Tibial artery (tissue), 4 donors: ENCODE data around the gene KLK8.

ENCODE experiments used
- DNase-seq, 2 donors: peaks; one replicate each; pipeline ENCODE4 v3.0.0-alpha.2; 2019
- H3K27ac ChIP-seq, 2 donors: fragments of 200-600 bp; sonication (generic) in 1 of 2; 1 replicate in 1 of 2; 2 replicates in 1 of 2; pipeline ENCODE4 v1.5.1; 2018 to 2019; ENCODE audit warnings: mild to moderate bottlenecking in 1 of 2
- H3K27me3 ChIP-seq, 2 donors: fragments of 200-600 bp; sonication (generic) in 1 of 2; one replicate each; pipeline versions ENCODE4 v1.5.1 to v1.6.0; 2016 to 2019
- H3K36me3 ChIP-seq, 3 donors: fragments of 200-600 bp; sonication (generic) in 2 of 3; one replicate each; pipeline ENCODE4 v1.5.1; 2016 to 2019; ENCODE audit warnings: mild to moderate bottlenecking in 2 of 3
- H3K4me1 ChIP-seq, 4 donors: fragments of 200-600 bp; sonication (generic) in 2 of 4; 1 replicate in 3 of 4; 2 replicates in 1 of 4; pipeline ENCODE4 v1.5.1; 2016 to 2019
- H3K4me3 ChIP-seq, 2 donors: fragments of 200-600 bp; sonication (generic) in 1 of 2; 1 replicate in 1 of 2; 2 replicates in 1 of 2; pipeline ENCODE4 v1.5.1; 2018 to 2019; ENCODE audit warnings: mild to moderate bottlenecking in 2 of 2
- H3K9me3 ChIP-seq, 3 donors: fragments of 200-600 bp; sonication (generic) in 1 of 3; one replicate each; pipeline ENCODE4 v1.5.1; 2016 to 2019
- CTCF ChIP-seq, 2 experiments: fragments of 200-600 bp in 1 of 2; fragments of 450-650 bp in 1 of 2; IDR thresholded peaks; one replicate each; pipeline ENCODE4 v1.5.1; 2017 to 2019; ENCODE audit warnings: antibody characterized with exemption in 2 of 2, mild to moderate bottlenecking in 1 of 2, moderate library complexity in 1 of 2
- intact Hi-C: fragments of 100-400 bp; cut with DNase I; formaldehyde crosslinking; loops from one replicate; pipeline ENCODE4 v1.15.0; 2023; ENCODE audit warnings: low total_unique reads

The KLK8 gene

GRCh38 chr19:51024924-51025323, 23.5 kb upstream of the KLK8 start:
- H3K4me1 ChIP-seq, result peaks cover 0 to under 1% (median 0%) of the 10 kb centered on the region in 4 donors
- H3K9me3 ChIP-seq, result no peaks in the 10 kb centered on the region
- no peak for DNase-seq
- no peak overlapping the region for H3K4me3 ChIP-seq
- no peaks in the 10 kb centered on the region for H3K36me3 ChIP-seq
- intact Hi-C loops, result no loop called here
- peaks cover 0 to 53% of the 10 kb centered on the region in 2 donors for H3K27me3 ChIP-seq
- no peak for TF ChIP-seq CTCF (IDR thresholded peaks at IDR 0.05)
- H3K27ac ChIP-seq, result no peak overlapping the region

DNA sequence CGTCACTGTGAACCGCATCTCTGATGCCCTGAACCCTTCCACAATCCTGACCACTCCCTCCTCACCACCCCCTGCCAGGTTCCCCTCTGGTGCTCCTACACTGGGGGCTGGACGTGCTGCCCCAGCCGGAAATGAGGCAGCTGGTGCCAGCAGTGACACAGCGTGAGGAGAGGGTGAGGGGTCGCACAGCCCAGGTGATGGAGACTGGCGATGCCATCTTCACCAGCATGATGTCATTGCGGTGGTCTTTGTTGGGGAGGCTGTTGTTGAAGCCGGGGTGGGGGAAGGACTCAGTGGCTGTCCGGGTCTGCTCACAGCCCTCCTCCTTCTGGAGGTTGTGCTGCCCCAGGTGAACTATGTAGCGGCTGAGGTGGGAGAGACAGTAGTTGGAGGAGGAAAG, 22.5 kb upstream of the KLK8 start:
- Histone ChIP-seq H3K9me3 (no peaks in the 10 kb centered on the region), H3K4me3 (no peak overlapping the region), H3K27ac (no peak overlapping the region), H3K36me3 (no peaks in the 10 kb centered on the region), H3K4me1 (peaks cover 0 to 8% (median 4%) of the 10 kb centered on the region in 4 donors), H3K27me3 (peaks cover 0 to 63% of the 10 kb centered on the region in 2 donors)
- no peak for TF ChIP-seq CTCF (IDR thresholded peaks at IDR 0.05)
- no peak for DNase-seq
- intact Hi-C loops, result no loop called here

DNA sequence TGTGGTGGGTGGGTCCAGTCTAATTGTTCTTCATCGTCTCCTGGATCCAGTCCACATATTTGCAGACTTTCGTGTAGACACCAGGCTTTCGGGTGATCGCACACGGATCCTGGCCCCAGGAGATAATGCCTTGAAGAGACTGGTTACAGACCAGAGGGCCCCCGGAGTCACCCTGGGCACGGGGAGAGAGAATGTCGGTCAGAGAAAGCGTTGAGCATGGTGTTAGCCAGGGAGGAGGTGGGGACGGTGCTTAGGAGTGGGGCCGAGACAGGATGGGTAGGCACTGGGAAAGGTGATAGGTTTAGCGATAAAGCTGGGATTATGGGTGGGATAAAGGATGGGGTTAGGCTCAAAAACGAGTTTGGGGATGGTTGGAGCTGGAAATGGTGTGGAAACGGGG, 21.1 kb upstream of the KLK8 start:
- intact Hi-C loops, result no loop called here
- peaks cover 0 to 13% (median 6%) of the 10 kb centered on the region in 4 donors for H3K4me1 ChIP-seq
- no peak for DNase-seq
- no peaks in the 10 kb centered on the region for H3K9me3 ChIP-seq
- H3K27me3 ChIP-seq, result peaks cover 0 to 72% of the 10 kb centered on the region in 2 donors
- no peak for TF ChIP-seq CTCF (IDR thresholded peaks at IDR 0.05)
- H3K4me3 ChIP-seq, result no peak overlapping the region
- H3K36me3 ChIP-seq, result no peaks in the 10 kb centered on the region
- H3K27ac ChIP-seq, result no peak overlapping the region

- Histone ChIP-seq H3K4me3 (no peak overlapping the region), H3K27me3 (peaks cover 0 to 74% of the 10 kb centered on the region in 2 donors), H3K9me3 (no peaks in the 10 kb centered on the region), H3K36me3 (no peaks in the 10 kb centered on the region), H3K27ac (no peak overlapping the region), H3K4me1 (peaks cover 0 to 20% (median 9%) of the 10 kb centered on the region in 4 donors)
- peak in 1 of 2 experiments; percentile 21 for TF ChIP-seq CTCF (IDR thresholded peaks at IDR 0.05)
- DNase-seq, result no peak
- intact Hi-C loops, result no loop called here
Measured at GRCh38 chr19:51020988-51021651, 19.7 kb upstream of the KLK8 start.

DNA sequence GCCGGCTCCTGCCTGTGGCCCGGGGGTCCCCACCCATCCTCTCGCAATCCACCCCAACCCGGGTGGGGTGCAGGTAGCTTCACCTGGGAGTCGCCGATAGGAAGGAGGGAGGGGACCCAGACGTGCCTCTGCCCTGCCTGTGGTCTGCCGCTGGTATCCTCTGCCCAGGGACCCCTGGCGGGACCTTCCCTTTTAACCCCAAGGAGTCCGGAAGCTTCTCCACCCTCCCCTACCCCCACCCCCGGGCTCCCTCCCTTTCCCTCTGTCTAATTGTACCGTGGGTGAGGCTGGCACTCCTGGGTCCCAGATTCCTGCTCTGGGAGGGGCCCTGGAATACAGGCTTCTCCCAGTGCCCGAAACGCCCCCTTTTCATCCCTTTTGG, 18.1 kb upstream of the KLK8 start, which contains the start of gene KLK10:
Gene KLK10 (minus strand): TSS at position 166 of the 382 bp plus-strand sequence. CDS start 579 bp downstream, outside the sequence.
- peak within 1 kb of the TSS in 1 of 2 donors; percentile 6 for H3K4me3 ChIP-seq
- no peak within 1 kb of the TSS for H3K27ac ChIP-seq
- no peaks in the 10 kb centered on the region for H3K36me3 ChIP-seq
- intact Hi-C loops, result no loop called here
- H3K9me3 ChIP-seq, result no peaks in the 10 kb centered on the region
- H3K4me1 ChIP-seq, result peaks cover 0 to 20% (median 9%) of the 10 kb centered on the region in 4 donors
- TF ChIP-seq CTCF (IDR thresholded peaks at IDR 0.05), result no peak
- H3K27me3 ChIP-seq, result peaks cover 0 to 74% of the 10 kb centered on the region in 2 donors
- no peak for DNase-seq
